NCI-H1694 (cell line): ENCODE measurements around the gene HDAC4.

ENCODE experiments used
- DNase-seq: peaks from one replicate; lab custom pipeline; 2025; lab: John Stamatoyannopoulos, UW

The HDAC4 gene

GRCh38 chr2:239012228-239012627, 388.6 kb downstream of the HDAC4 start:
- no peak for DNase-seq

- DNase-seq = no peak
These were observed 391.2 kb downstream of the HDAC4 start for GRCh38 chr2:239009589-239009961.

DNA sequence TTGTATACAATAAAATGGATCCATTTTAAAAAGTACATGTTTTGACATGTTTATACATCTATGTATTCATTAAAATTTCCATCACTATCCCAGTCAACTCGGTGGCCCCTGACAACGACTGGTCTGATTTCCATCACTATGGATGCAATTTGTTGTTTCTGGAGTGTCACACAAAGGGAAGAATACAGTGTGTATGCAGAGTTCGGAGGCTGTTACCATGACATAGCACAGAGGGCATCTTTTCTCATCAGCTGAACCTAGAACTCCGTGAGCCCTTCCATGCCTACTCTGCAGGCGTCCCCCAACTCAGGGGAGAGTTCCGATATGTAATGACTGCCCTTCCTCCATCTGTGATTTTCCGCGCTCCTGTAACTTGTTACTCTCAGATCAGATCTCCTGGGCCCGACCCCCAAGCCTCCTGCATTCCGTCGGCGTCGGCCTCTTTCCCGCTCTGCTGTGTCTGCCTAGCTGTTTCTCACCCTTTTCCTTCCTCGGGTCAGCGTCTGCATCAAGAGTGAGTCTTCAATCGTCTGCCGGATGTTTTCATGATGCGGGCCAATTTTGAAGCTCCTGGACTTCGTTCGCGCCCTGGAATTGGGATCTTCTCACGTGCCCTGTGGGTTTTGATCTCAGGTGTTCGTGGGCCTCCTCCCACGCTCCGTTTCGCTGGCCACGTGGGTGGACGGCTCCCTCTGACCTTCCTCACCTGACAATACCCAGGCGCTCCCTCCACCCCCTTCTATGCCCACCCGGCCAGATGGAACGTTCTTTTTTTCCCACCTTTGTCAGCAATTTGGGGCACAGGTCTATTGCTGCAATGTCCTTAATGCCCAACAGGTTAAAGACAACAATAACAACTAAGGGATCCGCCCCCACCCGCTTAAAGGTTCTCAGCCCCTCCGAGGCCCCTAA, 391.9 kb downstream of the HDAC4 start:
- no peak for DNase-seq

- DNase-seq = no peak
These were observed 392.8 kb downstream of the HDAC4 start for GRCh38 chr2:239008004-239008403.

GRCh38 chr2:239006622-239007285, 394.1 kb downstream of the HDAC4 start:
- no peak for DNase-seq

- no peak for DNase-seq
These were observed 395.2 kb downstream of the HDAC4 start for GRCh38 chr2:239005586-239005985.

DNA sequence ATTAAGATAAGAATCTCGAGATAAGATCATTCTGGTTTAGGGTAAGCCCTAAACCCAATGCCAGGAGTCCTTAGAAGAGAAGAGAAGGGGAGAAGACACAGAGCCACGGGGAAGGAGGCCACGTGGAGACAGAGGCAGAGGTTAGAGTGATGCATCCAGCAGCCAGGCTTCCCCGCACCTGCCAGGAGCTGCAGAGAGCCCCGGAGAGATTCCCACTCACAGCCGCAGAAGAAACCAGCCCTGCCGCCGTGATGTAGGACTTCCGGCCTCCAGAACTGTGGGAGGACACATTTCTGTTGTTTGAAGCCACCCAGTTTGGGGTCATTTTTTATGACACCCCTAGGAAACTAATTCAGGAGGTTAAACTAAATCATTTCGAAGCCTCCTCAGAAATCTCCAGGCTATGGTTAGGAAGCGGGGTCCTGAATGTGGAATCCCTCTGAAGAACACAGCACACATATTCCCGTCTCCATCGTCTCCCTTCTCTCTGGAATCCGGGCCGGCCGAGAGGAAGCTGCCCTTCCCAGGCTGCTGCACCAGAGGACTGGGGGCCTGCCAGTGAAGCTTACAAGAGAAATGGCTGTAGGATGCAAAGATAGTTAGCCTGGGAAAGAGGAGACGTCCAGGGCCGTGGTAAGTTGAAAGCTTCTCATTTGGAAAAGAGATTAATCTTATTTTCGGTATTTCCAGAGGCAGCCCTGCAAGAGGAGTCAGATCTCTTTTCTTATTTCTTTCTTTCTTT, 396.4 kb downstream of the HDAC4 start:
- no peak for DNase-seq

GRCh38 chr2:239003624-239004273, 397.1 kb downstream of the HDAC4 start:
- DNase-seq = no peak

- no peak for DNase-seq
These were observed 397.7 kb downstream of the HDAC4 start for GRCh38 chr2:239002954-239003623.

GRCh38 chr2:239002591-239002953, 398.2 kb downstream of the HDAC4 start:
- no peak for DNase-seq

DNA sequence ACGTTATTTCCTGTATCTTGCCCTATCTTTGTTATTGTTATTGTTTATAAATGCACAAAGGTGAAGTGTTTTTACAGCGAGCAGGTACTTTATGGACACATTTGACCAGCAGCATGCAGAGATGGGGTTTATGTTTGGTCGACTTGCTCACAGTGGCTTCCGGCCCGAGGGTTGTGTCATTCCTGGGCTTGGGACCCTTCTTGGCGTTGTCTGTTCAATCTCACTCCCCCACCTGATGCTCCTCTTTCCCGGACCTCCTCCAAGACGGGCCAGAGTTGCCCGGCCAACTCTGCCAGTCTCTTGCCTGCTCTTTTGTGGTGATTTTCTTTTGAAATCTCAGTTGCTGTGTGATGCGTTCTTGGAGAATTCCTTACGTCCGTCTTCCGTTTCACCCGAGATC, 399.0 kb downstream of the HDAC4 start:
- no peak for DNase-seq

DNA sequence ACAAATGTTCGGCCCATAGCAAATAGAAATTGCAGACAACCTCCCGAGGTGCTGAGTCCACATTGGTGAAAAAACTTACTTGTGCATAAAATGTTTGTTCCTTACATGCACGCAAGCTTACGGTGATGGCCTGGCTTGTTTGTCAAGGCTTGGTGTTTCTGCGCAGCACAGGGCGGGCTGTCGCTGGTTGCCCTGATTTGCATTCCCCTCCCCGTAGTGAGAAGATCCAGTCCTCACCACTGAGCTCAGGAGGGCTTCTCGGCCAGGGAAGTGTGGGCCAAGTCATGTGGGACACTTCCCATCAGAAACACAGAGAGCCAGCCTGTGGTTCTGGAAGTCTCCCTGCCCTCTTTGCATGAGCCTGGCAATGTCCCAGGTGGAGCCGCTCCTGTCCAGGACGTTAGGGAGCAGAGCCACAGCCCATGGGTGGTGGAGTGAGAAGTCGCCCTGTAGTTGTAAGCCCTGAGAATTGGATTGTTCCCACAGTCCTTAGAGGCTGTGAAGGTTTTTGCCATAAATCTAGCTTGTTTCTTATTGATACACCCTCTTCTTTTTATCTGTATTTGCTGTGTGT, 400.2 kb downstream of the HDAC4 start:
- DNase-seq = no peak

DNA sequence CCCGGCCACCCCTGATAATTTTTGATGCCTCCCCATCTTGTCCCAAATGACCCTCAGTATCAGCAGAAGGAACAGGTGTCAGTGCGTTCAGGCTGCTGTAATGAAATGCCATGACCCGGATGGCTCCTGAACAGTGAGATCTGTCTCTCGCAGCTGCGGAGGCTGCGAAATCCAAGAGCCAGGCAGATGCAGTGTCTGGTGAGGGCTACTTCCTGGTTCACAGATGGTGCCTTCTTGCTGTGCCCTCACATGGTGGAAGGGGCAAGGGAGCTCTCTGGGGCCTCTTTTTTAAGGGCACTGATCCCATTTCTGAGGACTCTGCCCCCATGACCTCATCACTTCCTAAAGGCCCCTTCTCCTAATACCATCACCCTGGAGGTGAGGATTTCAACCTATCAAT, 400.7 kb downstream of the HDAC4 start:
- DNase-seq = no peak

- DNase-seq = no peak
These were observed 401.5 kb downstream of the HDAC4 start for GRCh38 chr2:238999291-238999741.

DNA sequence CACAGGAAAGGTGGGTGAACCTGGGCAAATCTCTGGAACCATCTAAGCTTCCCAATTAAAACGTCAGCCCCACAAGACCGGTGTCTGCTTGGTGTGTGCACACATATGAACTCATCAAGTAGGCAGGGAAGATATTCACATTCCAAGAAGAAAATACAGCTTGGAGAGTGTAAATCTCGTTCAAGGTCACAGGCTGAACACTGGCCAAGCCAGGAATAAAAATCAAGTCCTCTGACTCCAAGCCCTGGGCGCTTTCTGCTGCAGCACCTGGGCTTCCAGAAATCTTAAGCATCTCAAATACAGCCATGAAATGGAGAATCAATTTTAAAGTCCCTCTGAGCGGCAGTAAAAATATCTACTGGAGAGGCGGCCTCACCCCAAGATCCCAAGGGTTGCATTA, 402.0 kb downstream of the HDAC4 start:
- DNase-seq = no peak
